AG04449 (cell line): Measurements from ENCODE around the gene SIRPA.

Experiments used
- CTCF ChIA-PET: fragments of 350-600 bp; formaldehyde crosslinking; extraction: SDS; loops from one replicate; lab custom pipeline; 2021; ENCODE audit warnings: antibody characterized with exemption; lab: Yijun Ruan, JAX
- POLR2A ChIA-PET: fragments of 400-600, 350-600 bp; formaldehyde crosslinking; extraction: SDS; loops from one replicate; lab custom pipeline; 2020; ENCODE audit warnings: antibody characterized with exemption, inconsistent platforms; lab: Yijun Ruan, JAX
- DNase-seq: peaks from one replicate; pipeline ENCODE4 v3.0.0-alpha.2; 2010; ENCODE audit warnings: low read depth, low spot score
- H3K4me3 ChIP-seq: 2 replicates; pipeline ENCODE4 v1.5.1; 2011; ENCODE audit warnings: low read depth, mild to moderate bottlenecking, control low read depth, low read length
- TF ChIP-seq, protein P1 (sequence below): IDR thresholded peaks from one replicate; pipeline ENCODE4 v1.5.1; 2011; ENCODE audit warnings: mild to moderate bottlenecking, moderate library complexity, low read length, control low read depth, inconsistent platforms; ENCODE audit not compliant: insufficient read depth; ENCODE audit errors: missing control alignments

SIRPA gene

DNA sequence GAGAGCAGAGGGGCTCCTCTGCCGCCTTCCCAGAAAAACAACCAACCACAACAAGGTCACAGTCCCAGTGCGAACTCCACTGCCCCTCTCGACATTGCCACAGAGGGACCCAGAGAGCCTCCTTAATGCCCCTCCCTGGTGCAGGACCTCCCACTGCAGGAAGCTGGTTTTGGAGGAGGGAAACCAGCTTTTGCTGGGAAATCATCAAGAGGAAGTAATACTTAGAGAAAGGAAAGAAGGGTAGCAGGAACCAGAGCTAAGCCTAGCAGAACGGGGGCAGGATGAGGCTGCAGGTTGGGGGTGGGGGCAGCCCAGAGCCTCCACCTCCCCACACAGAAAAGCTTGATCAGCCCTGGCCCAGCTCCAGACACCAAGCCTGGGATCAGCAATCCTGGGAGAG lies 37.7 kb upstream of the SIRPA start:
- H3K4me3 ChIP-seq, result no peak overlapping the region
- POLR2A ChIA-PET, result interaction anchor here (0.6 to 1.1 kb wide), 2 partner anchors 23 to 39 kb away, joined by 3 read pairs; no protein-coding TSS in a partner anchor
- no peak for DNase-seq
- CTCF ChIA-PET, result no interaction called here
- TF ChIP-seq, protein P1, sequence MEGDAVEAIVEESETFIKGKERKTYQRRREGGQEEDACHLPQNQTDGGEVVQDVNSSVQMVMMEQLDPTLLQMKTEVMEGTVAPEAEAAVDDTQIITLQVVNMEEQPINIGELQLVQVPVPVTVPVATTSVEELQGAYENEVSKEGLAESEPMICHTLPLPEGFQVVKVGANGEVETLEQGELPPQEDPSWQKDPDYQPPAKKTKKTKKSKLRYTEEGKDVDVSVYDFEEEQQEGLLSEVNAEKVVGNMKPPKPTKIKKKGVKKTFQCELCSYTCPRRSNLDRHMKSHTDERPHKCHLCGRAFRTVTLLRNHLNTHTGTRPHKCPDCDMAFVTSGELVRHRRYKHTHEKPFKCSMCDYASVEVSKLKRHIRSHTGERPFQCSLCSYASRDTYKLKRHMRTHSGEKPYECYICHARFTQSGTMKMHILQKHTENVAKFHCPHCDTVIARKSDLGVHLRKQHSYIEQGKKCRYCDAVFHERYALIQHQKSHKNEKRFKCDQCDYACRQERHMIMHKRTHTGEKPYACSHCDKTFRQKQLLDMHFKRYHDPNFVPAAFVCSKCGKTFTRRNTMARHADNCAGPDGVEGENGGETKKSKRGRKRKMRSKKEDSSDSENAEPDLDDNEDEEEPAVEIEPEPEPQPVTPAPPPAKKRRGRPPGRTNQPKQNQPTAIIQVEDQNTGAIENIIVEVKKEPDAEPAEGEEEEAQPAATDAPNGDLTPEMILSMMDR, result no peak

GRCh38 chr20:1858871-1859270 lies 36.3 kb upstream of the SIRPA start:
- TF ChIP-seq, protein P1, result no peak
- POLR2A ChIA-PET, result interaction anchor here (1.1 kb wide), 1 partner anchor 37 kb away, joined by 3 read pairs; no protein-coding TSS in a partner anchor
- no peak for DNase-seq
- no peak overlapping the region for H3K4me3 ChIP-seq
- CTCF ChIA-PET, result interaction anchor here (0.8 kb wide), 1 partner anchor 8 kb away, joined by 3 read pairs; no protein-coding TSS in a partner anchor

DNA sequence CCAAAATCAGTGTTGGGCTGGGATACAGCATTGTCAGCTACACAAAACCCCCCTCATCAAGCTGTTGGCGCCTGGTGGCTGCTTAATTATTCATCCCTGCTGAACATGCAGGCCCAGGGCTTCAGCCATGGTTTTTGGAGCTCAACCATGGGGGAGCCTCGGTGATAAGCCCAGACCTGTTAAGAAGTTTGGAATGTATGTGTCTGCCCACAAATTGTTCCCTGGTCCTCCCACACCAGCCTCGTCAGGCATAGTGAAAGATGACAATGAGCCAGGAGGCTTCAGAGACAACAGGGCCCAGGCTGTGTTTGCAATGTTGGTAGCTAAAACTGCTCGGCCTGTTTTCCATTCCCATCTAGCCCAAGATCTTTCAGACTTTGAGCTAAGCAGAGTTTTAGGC lies 34.8 kb upstream of the SIRPA start:
- TF ChIP-seq, protein P1, result no peak
- DNase-seq, result peak; percentile 54
- CTCF ChIA-PET, result interaction anchor here (1.7 kb wide), 1 partner anchor 58 kb away, joined by 4 read pairs; no protein-coding TSS in a partner anchor
- POLR2A ChIA-PET, result no interaction called here
- H3K4me3 ChIP-seq, result no peak overlapping the region

- CTCF ChIA-PET, result interaction anchor here (1.5 to 1.7 kb wide), 2 partner anchors 11 to 59 kb away, joined by 4 to 5 read pairs; no protein-coding TSS in a partner anchor
- peak overlapping the region; percentile 35 for H3K4me3 ChIP-seq
- DNase-seq, result no peak
- POLR2A ChIA-PET, result interaction anchor here (1.3 kb wide), 1 partner anchor 13 kb away, joined by 3 read pairs; no protein-coding TSS in a partner anchor
- TF ChIP-seq, protein P1, result no peak
Observed at GRCh38 chr20:1861347-1861976, 33.7 kb upstream of the SIRPA start.

DNA sequence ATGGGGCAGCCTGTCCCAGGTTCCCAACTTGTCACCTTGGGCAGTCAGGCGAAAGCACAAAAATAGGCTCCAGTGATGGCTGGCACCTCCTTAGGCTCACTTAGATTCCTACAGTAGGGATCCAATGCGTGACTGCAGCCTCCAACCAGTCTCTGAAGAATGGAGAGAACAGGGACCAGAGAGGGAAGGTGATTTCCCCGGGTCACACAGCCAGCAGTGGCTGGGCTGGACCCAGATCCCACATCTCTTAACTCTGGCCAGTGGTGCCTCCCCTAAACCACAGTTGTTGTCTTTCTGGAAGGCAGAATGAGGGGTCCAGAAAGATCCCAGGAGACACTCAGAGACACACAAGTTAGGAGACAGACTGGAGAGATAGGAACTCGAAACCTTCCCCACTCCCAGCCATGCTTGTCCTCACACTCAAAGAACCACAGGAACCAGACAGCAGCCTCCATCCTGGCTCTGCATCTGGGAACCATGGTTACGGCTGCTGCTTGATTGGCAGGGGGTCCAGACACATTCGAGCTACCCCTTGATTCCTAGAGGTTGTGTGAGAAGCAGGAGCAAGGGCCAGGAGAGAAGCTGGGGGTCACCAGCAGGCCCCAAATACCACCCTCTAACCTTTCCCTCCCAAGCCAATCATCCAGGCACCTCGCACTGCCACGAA lies 33.1 kb upstream of the SIRPA start:
- TF ChIP-seq, protein P1, result no peak
- POLR2A ChIA-PET, result interaction anchor here (1.3 kb wide), 1 partner anchor 13 kb away, joined by 3 read pairs; no protein-coding TSS in a partner anchor
- H3K4me3 ChIP-seq, result no peak overlapping the region
- CTCF ChIA-PET, result interaction anchor here (0.5 to 1.7 kb wide), 4 partner anchors 11 to 602 kb away, joined by 3 to 5 read pairs (median 4); no protein-coding TSS in a partner anchor
- DNase-seq, result no peak

DNA sequence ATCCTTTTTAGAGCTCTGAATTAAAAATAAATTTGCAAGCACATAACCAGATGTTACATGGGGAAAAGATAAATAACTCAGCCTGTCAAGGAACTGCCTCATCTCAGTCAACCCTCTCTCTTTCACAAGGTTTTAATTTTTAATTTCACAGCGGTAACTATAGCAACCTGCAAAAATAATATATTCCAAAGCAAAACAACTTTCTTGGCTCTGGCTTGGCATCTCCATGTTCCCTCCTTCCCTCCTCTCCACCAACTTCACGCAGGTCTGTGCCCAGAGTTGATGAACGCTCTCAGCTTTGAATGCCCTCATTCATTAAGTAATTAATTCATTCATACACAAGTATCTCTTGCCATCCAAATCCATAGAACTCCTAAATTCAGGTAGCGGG lies 32.5 kb upstream of the SIRPA start:
- no peak overlapping the region for H3K4me3 ChIP-seq
- TF ChIP-seq, protein P1, result no peak
- ChIA-PET CTCF (interaction anchor here (0.5 to 1.5 kb wide), 3 partner anchors 12 to 602 kb away, joined by 3 to 5 read pairs (median 3); no protein-coding TSS in a partner anchor), POLR2A (interaction anchor here (1.3 kb wide), 1 partner anchor 12 kb away, joined by 3 read pairs; no protein-coding TSS in a partner anchor)
- no peak for DNase-seq
